H1 (cell line): ENCODE data around the gene NDUFA7.

Source experiments
- BRCA1 ChIP-seq: IDR thresholded peaks from 2 replicates; pipeline ENCODE4 v1.6.1; 2012; ENCODE audit warnings: low read depth, low read length, improper control_type of control experiment
- CEBPB ChIP-seq: IDR thresholded peaks from 2 replicates; pipeline ENCODE4 v1.6.1; 2012; ENCODE audit warnings: low read depth, low read length
- EZH2 ChIP-seq: fragments of 200-600 bp; sonication (generic); IDR thresholded peaks from 2 replicates; pipeline ENCODE4 v1.7.1; 2012; ENCODE audit warnings: low read depth, mild to moderate bottlenecking, moderate library complexity, low read length, inconsistent platforms; ENCODE audit not compliant: severe bottlenecking
- SUZ12 ChIP-seq: fragments of 200-600 bp; sonication (generic); IDR thresholded peaks from 2 replicates; pipeline ENCODE4 v1.6.1; 2012; ENCODE audit warnings: mild to moderate bottlenecking, inconsistent platforms, low read length, moderate library complexity, mixed read lengths
- TF ChIP-seq, protein P1 (sequence below), 3 experiments: IDR thresholded peaks; 1 replicate in 2 of 3; 2 replicates in 1 of 3; pipeline versions ENCODE4 v1.5.1 to v1.6.1; 2011; ENCODE audit warnings: low read length in 3 of 3, mild to moderate bottlenecking in 3 of 3, inconsistent platforms in 2 of 3, low read depth in 1 of 3, moderate library complexity in 1 of 3; ENCODE audit not compliant: insufficient read depth in 1 of 3; ENCODE audit errors: control extremely low read depth in 1 of 3

DNA sequence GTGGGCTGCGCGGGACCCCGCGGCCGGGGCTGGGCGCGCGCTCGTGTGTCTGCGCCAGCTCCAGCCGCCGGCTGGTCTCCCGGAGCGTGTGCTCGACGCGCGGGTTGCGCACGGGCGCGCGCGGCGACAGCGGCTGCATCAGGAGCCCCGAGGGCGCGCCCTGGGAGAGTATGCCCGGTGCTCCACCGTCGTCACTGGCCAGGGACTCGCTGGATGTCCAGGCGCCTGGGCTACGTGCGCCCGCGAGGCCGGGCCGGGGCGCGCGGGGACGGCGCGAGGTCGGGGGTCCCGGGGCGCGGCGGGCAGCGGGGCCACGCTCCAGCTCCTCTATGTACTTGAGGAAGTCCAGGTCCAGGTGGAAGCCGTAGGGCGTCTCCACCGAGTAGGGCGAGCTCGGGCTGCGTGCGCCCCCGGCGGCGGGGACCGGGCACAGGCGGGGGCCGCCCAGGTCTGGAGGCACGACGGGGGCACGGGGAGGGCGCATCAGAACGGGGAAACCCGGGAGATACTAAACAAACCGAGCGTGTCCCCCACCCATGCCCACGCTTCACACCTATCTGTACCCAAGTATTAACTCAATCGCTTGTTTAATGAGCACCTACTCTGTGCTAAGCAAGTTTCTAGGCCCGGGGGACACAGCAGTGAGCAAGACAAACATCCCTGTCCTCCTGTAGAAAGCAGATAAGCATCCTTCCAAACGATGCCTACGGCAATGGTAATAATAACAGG lies 14.3 kb upstream of the NDUFA7 start:
- TF ChIP-seq BRCA1 (no peak), EZH2 (no peak), CEBPB (no peak), SUZ12 (no peak)
- TF ChIP-seq, protein P1, sequence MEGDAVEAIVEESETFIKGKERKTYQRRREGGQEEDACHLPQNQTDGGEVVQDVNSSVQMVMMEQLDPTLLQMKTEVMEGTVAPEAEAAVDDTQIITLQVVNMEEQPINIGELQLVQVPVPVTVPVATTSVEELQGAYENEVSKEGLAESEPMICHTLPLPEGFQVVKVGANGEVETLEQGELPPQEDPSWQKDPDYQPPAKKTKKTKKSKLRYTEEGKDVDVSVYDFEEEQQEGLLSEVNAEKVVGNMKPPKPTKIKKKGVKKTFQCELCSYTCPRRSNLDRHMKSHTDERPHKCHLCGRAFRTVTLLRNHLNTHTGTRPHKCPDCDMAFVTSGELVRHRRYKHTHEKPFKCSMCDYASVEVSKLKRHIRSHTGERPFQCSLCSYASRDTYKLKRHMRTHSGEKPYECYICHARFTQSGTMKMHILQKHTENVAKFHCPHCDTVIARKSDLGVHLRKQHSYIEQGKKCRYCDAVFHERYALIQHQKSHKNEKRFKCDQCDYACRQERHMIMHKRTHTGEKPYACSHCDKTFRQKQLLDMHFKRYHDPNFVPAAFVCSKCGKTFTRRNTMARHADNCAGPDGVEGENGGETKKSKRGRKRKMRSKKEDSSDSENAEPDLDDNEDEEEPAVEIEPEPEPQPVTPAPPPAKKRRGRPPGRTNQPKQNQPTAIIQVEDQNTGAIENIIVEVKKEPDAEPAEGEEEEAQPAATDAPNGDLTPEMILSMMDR (IDR thresholded peaks at IDR 0.05; ENCODE audit: control extremely low read depth in 1 of 3, insufficient read depth in 1 of 3, low read depth in 1 of 3, low read length in 3 of 3) = peak; percentile 42 to 70 (median 53); a peak in 3 of 4 replicates
